GM03348 (cell line): ENCODE measurements around the gene ZNF438.
A peak's percentile ranks its signal among the peaks of the same experiment; 100 is the strongest.
"Not testable (repeated sequence)": the region's sequence is repeated elsewhere in the genome, so short reads cannot be mapped to it uniquely, and the experiment has no call there.

Source experiments
- DNase-seq: peaks from one replicate; pipeline ENCODE4 v3.0.0; 2012; ENCODE audit warnings: low spot score

ZNF438 gene

DNA sequence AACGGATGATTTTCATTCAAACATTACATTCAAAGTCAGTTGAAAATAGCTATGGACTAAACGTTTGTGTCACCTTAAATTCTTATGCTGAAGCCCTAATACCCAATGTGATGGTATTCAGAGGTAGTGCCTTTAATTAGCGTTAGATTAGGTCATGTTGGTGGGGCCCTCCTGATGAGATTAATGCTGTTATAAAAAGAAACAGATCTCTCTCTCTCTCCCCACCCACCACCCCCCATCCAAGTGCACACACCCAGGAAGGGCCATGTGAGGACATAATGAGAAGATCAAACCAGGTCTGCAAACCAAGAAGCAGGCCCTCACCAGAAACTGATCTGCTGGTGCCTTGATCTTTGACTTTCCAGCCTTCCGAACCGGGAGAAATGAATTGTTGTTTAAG, 44.2 kb downstream of the ZNF438 start:
- DNase-seq: no peak

DNA sequence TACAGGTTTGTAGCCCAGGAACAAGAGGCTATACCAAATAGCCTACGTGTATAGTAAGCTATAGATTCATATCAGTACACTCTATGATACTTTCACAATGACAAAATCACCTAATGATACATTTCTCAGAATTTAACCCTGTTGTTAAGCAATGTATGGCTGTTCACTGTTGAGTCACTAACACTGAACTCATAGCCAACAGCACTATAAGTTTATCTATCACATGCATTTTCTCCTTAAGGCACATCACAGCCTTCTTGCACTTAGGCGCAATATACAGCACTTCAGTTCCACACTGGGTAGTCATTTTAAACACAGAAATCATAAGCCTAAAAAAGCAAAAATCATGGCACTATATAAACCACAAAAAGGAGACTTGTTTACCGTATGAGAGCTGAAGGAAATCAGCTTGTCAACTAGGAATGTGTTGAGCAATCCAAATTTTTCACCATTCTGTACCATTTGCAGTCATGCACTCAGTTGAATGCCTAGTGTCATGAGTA, 45.6 kb downstream of the ZNF438 start:
- DNase-seq: no peak

DNA sequence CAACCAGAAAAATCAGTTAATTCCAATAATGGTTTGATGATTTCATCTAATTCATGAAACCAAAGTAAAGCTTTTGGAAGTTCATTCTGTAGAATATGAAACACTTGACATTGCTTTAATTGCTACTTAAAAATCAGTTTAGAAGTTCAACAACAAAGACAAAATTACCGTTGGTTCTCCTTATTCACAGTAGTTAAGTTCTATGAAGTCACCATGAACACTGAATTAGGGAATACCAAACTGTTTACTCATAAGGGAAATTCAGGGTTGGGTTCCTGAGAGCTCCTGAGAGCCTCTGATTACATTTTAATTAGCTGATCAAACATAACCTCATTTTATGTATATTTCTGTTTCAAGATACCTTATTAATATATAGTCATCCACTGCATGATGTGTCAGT, 46.2 kb downstream of the ZNF438 start:
- peak; percentile 24 for DNase-seq

GRCh38 chr10:30984563-30985328, 46.9 kb downstream of the ZNF438 start:
- peak; percentile 57 for DNase-seq

- DNase-seq: not testable (repeated sequence)
Measured at GRCh38 chr10:30983209-30983608, 48.5 kb downstream of the ZNF438 start.

- peak; percentile 34 for DNase-seq
Measured at GRCh38 chr10:30980951-30981616, 50.6 kb downstream of the ZNF438 start.

DNA sequence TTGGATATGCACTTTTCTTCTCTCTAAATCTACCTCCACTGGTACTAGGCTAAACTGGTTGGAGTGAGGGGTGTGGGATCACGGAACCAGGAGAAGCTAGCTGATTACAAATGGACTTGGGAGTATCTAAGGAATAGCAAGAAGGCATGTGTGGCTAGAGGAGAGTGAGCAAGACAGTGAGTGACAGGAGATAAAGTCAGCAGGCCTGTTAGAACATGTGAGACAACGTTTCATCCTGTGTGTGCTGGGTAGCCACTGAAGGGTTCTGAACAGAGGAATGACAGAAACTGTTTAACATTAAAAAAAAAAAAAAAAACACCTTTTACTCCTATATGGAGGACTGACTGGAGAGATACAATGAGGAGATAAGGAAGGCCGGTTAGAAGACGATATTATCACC, 51.7 kb downstream of the ZNF438 start:
- no peak for DNase-seq

DNA sequence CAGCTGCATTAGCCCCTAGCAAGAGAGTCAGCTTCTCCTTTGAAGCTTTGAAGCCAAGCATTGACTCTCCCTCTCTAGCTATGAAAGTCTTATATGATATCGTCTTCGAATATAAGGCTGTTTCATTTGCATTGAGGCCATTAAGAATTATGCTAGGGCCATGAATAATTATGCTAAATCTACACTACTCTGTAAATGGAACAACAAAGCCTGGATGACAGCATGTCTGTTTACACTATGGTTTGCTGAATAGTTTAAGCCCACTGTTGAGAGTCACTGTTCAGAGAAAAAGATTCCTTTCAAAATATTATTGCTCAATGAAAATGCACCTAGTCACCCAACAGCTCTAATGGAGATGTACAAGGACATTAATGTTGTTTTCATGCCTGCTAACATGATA, 52.8 kb downstream of the ZNF438 start:
- DNase-seq: no peak

DNA sequence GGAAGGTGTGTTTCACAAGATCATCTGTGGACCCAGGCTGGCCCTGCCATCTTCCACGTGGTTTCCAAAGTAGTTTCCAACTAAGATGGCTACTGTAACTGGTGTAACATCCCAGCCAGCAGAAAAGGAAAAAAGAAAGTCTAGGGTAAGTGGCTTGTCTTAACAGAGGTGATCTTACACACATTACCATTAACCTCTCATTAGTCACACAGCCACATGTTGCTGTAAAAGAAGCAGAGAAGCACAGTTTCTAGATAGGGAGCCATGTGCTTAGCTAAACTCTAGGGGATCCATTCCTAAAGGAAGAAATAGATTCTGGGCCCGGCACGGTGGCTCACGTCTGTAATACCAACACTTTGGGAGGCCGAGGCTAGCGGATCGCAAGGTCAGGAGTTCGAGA, 54.3 kb downstream of the ZNF438 start:
- no peak for DNase-seq

DNA sequence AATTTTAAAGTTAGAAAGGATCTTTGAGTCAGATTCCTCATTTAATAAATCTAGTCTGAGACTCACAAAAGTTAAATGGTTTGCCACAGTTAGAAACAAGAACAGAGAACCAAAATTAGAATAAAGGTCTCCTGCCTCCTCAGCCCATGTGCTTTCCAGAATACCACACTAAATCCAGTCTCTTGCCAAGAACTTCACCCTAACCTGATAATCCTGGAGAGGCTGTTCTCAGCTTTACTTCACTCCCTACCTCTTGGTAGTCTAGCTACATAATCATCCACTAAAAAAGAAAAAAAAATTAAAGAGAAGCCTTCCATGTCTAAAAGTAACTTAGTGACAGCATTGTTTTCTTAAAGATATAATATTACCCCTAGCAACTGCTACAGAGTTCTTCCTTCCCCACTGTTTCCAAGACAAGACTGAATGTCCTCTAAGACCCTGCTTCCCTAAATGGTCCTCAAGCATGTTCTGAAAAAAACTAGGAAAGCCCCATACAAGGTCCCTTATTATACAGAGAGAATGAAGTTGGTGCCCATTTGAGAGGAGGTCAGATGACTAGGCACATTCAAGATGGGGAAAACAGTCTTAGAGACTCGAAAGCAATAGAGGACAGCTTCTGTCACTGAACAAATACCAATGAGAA, 56.8 kb downstream of the ZNF438 start:
- DNase-seq: no peak

GRCh38 chr10:30974355-30974754, 57.3 kb downstream of the ZNF438 start:
- no peak for DNase-seq

DNA sequence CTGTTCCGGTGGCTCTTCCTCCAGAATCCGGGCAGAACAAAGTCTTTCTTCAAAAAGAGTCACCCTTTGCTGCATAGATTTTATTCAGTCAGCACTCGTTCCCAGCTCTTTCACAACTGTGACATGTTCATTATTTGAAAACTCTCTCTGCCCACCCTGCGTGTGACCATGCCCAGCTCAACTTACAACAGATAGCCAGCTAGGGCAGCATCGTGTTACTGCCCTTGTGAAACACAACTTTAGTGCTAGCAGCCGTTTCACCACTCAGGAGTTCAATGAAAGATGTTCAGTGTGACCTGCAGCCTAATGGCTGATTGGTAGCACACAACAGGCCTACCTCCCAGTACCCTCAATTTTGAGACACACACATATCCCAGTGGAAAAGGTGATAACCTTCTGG, 57.9 kb downstream of the ZNF438 start:
- no peak for DNase-seq

DNA sequence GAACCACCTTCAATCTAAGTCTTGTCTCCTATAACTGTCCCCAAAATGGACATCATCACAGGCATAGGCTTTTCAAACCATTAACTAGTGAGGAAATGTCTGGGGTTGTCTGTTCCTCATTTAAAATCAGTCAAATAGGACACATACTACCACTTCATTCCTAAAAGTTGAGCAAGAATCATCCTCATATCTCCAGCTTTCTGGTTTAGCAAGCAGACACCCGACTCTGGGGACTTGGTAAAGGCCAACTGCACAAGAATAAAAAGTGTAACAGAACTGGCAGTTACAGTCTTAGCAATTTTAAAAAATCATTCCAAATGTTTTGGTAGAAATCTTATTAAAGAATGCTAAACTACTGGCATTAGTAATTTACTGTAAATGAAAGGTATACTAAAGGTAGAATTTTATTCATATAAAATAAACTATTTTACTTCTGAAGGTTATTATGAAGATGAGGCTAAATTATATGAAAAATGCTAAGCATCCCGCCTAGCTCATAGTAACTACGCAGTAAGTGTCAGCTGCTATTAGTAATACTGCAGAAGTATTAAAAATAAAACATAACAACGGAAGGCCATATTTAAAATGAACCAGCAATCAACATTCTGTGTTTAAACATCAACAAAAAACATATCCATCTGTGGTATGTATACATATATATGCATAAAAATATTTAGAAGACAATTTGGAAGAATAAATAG, 60.8 kb downstream of the ZNF438 start:
- peak; percentile 64 for DNase-seq

DNA sequence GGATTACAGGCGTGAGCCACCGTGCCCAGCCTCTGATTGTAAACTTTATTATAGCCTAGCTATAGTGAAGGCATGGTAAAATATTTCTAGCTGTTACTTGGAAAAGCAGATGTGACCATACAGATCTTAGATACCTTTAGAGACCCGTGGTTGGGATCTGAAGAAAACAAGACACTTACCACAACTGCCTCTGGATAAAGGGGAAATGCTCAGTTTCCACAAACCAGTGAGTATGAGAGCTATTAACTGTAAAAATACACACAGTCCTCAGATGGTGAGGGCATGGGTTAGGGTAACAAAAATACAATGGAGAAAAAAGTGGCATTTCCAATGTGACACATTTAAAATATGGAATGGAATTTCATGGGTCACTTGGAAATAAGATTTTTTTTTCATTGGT, 63.0 kb downstream of the ZNF438 start:
- no peak for DNase-seq

GRCh38 chr10:30967650-30968410, 63.8 kb downstream of the ZNF438 start:
- DNase-seq: no peak

DNA sequence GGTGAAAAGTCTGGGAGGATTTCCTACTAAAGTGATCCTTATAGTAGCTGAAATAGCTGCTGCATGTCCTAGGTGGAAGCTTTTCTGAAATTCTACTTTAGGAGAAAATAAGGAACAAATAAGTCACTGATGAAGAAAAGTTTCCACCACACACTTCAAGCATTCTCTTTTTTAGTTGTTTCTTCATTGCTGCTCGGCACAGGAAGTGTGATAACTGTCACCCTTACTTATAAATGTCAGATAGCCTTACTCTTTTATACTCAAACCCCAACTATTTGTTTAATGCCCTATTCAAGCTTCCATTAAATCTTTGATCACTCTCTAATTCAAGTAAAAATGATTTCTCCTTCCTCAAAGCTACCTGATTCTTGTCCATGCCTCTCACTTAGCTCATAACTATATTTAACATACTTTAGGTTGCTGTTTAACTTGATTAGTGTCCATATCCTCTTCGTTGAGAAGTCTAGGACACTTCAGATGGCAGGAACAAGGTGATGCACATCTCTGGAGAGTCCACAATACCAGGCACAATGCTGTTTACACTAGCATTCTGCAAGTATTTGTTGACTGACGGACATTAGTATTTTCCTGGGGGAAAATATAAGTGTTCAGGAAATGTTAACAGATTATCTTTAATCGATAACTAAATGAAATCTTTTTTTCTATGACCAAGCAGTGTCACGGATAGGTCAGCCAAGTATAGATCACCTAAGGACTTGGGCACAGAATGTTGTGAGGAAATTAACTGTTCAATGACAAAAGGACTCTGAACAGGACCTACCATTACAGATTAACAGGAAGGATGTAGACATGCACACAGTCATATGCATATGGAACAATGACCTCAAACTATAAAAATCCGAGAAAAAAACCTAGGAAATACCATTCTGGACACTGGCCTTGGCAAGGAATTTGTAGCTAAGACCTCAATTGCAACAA, 67.4 kb downstream of the ZNF438 start:
- DNase-seq: no peak

DNA sequence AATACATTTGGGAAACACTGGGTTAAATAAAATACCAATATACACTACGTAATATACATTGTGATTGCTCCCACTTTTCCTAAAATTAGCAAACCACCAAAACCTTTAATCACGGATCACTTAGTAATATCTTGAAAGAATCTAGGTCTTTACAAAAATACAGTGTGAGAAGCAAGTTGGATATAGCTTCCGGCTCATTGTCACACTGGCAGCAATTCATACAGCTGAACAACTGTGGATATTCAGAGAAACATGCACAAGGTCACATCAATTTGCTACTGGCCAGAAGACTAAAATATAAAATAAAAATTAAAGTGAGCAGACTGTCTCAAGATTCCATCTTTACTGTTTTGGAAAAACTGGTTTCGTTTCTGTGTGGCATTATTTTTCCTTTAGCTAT, 69.1 kb downstream of the ZNF438 start:
- no peak for DNase-seq

DNA sequence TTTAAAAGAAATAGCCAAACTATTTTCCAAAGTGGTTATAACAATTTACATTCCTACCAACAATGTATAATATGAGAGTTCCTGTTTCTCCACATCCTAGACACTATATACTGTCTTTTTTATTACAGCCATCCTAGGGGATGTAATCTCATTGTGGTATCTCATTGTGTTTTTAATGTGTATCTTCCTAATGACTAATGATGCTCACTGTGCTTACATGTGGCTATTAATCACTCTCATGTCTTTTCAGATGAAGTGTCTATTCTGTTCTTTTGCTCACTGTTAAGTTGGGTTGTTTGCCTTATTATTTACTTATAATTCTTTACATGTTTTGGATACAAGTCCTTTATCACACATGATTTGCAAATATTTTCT, 71.8 kb downstream of the ZNF438 start:
- DNase-seq: no peak

DNA sequence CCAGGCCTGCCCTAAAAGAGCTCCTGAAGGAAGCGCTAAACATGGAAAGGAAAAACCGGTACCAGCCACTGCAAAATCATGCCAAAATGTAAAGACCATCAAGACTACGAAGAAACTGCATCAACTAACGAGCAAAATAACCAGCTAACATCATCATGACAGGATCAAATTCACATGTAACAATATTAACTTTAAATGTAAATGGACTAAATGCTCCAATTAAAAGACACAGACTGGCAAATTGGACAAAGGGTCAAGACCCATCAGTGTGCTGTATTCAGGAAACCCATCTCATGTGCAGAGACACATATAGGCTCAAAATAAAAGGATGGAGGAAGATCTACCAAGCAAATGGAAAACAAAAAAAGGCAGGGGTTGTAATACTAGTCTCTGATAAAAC, 82.4 kb downstream of the ZNF438 start:
- DNase-seq: not testable (repeated sequence)

DNA sequence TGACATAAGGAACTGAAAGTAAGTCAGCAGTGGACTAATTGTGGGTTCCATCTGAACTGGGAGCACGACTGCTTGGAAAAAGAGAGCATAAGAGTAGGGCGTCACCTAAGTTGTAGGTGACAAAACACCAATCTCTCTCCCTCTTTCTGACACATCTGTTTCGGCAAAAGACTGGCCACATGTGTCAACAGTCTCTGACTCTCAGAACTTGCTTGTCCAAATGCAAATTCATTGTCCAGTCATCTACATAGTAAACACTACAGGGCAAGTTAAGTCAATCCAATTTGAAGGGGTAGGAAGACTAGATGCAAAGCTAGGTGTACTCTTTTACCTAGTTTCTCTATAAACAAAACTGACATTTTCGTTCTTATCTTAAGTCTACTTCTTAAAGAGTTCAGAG, 87.7 kb downstream of the ZNF438 start:
- DNase-seq: no peak

DNA sequence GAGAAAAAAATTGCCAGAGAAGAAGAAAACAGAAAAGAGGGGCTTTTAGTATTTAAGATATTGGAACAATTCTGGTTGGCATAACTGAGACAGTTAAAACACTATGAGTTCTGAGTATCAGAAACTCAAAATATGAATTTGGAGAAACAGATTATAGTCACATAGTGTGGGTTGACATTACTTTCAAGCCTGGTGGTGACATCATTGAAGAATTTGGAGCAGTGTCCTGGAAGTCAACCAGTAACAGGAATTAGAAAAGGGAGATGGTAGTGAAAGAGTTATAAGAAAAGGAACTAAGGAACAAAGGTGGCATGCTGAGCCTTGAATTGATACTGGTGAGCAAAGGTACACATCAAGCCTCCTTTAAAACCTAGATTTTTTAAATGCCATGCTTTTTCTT, 88.2 kb downstream of the ZNF438 start:
- DNase-seq: peak; percentile 10
